ENCODE results near the gene HK1.
A peak's percentile ranks its signal among the peaks of the same experiment; 100 is the strongest.
"Not testable (repeated sequence)": the region's sequence is repeated elsewhere in the genome, so short reads cannot be mapped to it uniquely, and the experiment has no call there.

HK1 gene

DNA sequence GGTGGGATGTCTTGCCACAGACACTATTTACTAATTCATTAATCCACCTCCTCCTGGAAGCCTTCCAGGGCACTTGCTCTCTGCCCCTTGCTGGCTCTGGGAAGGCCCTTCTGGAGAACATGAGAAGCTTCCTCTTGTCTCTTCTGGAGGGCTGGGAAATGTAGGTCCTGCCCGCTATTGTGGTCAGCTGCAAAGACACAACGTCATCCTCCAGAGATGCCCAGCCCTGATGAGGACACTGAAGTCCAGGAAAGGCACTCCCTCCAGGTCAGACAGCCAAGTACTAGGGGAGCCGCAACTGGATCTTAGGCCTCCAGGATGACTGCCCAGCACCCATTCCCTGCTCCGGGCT, 148.1 kb downstream of the HK1 start:
- no peak for DNase-seq

DNA sequence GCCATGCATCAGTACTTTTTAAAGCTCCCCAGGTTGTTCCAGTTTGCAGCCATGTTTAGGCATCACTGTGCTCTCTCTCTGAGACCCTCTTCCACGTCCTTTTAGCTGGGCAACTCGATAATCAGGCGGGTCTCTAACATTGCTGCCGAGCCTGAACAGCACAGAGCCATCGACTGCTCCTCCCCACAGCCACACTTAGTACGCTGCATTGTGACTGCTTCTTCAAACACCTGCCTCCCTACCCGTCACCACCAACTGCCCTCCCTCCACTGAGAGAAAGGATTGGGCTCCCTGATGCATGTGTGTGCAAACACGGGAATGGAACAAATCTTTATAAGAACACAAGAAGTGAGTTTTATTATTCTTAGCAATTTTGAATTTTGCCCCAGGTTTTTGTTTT, 149.9 kb downstream of the HK1 start:
- DNase-seq: no peak

DNA sequence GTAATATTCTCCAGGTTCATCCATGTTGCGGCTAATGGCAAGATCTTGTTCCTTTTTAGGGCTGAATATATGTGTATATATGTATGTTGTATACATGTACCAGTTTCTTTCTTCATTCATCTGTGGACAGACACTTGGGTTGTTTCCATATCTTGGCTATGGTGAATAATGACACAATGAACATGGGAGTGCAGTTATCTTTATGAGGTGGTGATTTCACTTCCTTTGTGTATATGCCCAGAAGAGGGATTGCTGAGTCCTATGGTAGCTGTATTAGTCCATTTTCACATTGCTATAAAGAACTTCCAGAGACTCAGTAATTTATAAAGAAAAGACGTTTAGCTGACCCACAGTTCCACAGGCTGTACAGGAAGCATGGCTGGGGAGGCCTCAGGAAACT, 155.9 kb downstream of the HK1 start:
- no peak for DNase-seq

DNA sequence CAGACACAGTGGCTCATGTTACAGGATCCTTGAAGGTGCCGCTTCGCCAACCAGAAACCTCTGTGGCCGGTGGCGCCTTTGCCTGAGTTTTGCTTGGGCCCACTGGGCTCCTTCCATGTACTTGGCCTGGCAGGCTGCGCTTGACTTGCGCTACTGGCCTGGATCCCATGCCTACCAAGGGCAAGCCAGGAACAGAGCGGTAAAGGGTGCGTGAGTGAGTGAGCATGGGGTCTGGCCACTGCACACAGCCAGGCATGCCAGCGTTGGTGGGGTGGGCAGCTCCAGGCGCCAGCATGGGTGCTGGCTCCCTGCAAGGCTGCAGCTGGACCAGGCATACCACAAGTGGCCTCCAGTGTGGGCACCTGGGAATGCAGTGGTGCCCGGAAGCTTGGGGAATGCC, 156.6 kb downstream of the HK1 start:
- DNase-seq: no peak

DNA sequence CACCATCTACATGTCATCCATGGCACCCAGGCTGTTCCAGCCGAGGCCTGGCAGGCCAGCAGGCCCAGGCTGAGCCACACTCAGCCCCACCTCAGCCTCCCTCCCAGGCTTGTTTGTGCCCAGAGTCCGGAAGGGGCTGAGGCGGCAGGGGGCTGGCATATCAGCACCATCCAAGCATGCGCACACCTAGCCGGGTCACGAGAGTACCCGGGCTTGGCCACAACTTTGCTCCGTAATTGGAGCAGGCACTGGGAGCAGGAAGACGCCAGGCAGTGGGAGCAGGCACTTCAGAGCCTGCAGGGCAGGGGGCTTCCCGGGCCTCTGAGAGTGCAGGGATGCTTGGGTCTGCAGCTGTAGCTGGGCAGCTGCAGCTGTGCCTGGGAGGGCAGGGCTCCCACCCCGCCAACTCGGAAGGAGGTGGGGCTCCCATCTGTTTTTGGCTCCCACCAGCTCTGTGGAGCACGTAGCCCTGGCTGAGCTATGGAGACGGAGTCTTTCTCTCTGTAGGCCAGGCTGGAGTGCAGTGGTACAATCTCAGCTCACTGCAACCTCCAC, 157.7 kb downstream of the HK1 start:
- no peak for DNase-seq

DNA sequence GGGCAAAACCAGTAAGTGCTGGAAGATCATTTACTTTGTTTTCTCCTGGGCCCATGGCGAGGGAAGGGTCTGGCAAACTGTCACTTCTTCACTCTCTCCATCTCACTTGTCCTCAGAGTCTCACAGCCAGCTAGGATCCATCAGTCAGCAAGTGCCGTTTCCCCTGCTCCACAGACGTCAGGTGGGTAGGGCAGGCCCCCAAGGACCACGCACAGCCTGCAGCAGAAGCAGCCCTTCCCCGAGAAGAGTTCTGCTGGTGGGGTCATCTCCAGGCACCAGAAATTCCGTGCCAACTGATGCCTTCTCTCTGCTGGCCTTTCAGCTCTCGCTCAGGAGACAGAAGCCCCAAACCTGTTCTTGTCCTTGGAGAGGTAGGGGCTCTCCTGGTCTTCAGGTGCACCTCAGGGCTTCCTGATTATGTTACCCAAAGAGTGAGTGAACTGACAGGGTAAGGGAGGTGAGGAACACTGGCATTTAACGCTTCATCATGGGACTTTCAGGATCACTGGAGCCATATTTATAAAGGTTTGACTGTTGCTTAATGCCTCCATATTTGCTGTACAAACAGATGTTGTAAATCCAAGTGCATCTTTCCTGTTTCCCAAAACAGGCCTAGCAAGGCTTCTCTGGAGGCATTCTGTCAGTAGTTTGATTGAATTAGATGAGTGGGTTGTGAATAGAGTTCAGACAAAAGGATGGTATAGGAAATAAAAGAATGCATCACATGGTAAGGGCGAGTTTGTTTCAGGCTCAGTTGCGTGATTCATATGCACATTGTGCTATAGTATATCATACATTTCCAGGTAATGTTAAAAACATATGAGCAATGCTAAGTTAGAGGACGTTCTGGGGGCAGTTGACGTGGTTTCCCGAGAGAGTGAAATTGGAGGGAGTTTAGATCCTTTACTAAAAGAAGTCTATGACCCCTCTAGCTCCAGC, 159.3 kb downstream of the HK1 start:
- DNase-seq: no peak

DNA sequence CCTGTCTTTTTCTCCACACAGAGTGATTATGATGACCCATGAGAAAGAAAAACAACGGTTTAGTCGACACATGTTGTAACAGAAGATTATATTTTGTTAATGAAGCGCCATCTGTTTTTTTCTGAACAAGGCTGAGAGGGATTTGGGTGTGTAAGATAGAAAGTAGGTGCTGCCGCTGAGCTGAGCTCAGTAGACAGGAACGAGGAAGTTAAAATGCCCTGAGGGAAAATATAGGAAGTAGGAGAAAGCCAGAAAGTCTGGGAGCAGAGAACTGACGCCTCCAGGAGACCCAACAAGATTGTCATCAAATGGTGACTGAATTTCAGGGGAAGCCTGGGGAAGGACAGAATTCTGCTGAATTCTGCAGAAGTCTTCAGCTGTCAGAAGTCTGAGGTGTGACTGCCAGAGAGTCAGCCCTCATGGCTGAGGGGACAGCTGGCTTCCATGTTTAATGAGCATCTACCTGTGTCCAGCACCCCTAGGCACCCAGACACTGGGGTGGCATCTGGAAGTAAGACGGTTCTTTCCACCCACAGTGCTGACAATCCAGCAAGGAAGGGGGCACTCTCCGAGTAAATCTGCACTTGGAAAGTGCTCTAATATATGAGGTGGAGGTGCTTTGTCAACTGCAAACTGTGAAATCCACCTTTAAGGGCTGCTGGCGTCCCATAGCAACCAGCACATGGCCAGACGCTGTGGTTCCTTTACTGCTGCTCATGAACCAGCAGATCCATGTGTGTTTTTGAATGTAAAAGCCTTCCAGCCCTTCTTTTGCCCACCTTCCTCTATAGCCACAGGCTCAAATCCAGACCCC, 160.4 kb downstream of the HK1 start:
- DNase-seq: peak; percentile 64

DNA sequence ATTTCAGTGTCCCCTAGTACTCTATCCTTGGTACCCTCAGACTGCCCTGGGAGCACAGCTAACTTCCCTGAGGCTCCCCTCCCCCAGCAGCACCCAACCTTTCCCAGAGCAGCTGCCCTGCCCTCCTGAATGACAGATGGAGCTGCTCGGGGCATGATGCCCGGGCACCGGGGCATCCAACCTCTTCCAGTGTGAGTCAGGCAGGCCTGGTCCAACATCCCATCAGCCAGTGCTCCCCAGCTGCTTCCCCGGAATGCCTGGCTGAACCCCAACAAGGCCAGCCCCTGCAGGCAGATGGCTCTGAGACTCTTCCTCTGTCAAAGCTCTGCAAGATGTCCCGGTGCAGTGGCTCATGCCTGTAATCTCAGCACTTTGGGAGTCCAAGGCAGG, 161.0 kb downstream of the HK1 start:
- DNase-seq: peak; percentile 88

DNA sequence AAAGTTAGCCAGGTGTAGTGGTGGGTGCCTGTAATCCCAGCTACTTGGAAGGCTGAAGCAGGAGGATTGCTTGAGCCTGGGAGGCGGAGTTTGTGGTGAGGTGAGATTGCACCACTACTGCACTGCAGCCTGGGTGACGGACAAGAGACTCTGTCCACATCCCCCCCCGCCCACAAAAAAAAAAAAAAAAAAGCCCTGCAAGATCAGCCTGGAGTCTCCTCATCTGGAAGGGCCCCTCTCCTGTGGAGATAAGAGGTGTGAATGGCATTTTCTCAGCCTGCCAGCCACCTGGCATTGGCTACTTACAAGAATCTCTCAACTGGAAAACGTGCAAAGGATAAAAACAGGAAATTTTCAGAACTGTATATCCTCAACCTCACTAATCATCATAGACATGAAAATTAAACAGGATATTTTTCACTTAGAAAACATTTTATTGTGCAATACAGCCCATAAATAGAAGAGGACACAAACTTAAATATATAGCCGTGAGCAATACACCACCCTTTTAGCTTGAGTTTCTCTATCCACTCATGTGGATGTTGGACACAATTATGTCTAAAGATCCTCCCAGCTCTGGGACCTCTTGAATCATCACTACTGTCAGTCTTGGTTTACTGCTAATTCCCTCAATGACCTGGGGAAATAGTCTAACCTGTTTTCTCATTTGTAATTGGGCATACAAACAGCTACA, 161.7 kb downstream of the HK1 start:
- peak; percentile 90 for DNase-seq

DNA sequence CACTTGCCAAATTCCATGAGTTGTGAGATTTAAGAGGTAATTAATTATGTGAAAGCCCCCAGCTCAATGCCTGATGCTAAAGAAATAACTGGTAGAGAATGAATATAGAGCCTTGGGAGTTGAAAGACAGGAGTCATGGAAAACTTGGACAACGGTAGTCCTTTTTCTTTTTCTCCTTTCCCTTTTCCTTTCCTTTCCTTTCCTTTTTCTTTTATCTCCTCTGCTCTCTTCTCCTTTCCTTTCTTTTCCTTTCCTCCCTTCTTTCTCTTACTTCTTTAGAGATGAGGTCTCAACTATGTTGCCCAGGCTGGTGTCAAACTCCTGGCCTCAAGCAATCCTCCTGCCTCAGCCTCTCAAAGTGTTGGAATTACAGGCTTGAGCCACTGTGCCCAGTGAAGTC, 165.1 kb downstream of the HK1 start:
- no peak for DNase-seq

DNA sequence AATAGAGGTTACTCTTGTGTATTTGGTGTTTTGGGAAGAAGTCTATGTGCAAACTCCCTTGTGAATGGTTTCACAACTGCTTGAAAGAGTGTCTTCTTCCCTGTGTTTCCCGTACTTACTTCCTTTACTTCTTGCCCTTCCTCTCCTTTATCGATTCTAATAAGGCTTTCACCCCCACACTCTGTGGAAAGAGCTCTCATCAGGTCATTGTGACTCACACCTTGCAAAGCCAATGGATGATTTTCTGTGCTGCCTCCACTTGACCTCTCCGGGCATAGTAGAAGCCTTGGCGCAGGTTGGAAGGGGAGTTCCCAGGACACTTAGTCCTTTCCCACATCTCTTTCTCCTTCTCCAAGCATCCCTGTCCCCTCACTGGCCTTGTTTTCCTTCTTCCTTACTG, 166.7 kb downstream of the HK1 start:
- DNase-seq: peak; percentile 59

DNA sequence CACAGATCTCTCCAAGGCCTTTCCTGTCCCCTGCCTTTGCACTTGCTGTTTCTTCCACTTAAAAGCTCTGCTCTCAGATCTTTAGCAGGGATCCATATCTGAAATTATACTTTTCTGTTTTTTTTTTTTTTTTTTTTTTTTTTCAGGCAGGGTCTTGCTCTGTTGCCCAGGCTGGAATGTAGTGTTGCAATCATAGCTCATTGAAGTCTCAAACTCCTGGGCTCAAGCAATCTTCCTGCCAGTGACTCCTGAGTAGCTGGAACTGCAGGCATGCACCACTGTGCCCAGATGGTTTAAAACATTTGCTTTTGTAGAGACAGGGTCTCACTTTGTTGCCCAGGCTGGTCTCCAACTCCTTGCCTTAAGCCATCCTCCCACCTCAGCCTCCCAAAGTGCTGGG, 167.9 kb downstream of the HK1 start:
- peak; percentile 27 for DNase-seq

DNA sequence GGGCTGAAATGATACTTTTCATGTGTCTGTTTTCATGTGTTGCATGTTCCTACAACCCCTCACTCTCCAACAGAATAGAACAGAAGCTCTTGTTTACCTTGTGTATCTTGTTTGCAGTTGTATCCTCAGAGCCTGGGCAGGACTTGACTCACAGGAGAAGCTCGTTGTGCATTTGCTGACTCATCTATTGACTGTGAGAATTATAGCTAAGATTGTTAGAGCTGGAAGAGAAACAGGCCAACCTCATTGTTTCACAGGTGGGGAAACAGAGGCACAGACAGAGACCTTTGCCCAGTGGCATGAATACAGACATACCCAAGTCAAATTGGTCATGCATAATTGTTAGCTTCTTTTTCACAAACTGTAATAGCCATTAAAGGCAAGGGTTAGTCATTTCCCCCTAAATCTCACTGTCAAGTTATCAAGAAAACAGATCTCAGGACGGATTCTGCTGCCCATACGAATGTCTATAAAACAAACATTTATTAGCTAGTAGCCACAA, 168.4 kb downstream of the HK1 start:
- DNase-seq: peak; percentile 90

DNA sequence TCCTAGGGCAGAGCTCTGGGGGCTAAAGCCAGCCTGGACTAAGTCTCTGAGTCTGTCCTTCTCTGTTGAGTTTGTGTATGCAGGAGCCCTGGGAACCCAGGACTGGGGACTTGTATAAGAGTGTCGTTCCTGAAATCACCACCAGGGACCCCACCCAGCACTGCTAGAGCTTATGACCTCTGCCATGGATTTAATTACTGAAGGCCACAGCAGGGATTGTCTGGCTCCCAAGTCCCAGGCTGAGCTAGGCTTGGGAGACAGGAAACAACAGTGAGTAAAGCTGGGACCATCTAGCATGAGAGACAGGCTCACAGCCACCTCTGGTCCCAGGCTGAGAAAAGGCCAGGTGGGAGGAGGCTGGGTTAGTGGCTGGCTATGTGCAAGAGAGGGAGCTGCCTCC, 171.5 kb downstream of the HK1 start:
- peak; percentile 74 for DNase-seq

DNA sequence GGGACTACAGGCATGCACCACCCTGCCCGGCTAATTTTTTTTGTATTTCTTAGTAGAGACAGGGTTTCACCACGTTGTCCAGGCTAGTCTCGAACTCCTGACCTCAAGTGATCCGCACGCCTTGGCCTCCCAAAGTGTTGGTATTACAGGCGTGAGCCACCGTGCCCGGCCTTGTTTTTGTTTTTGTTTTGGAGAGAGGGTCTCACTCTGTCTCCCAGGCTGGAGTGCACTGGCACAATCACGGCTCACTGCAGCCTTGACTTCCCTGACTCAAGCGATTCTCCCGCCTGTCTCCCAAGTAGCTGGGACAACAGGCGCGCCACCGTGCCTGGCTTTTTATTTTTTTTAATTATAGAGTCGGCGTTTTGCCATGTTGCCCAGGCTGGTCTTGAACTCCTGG, 172.1 kb downstream of the HK1 start:
- not testable (repeated sequence) for DNase-seq

DNA sequence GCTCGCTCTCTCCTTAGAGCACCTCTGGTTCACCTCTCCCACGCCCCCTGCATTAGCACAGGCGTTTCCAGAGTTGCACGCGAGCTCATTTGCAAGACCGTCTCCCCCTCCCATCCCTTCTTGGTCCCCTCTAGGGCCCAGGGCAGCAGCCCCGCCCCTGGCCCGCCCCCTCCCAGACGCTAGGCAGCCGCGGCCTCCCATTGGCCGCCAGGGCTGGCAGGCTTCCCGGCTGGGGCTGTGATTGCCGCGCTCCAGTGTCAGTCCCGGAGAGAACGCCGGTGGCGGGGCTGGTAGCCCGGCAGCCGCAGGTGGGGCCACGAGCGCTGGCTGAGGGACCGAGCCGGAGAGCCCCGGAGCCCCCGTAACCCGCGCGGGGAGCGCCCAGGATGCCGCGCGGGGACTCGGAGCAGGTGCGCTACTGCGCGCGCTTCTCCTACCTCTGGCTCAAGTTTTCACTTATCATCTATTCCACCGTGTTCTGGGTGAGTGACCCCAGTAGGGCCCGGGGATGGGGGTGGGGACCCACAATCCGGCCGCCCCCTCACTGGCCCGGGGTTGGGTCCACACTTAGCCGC, 173.0 kb downstream of the HK1 start, which contains the start of gene TSPAN15:
TSPAN15 (plus strand) TSS at position 257 of the 575 bp plus-strand sequence; CDS start at position 387, 130 bp downstream.
- DNase-seq: peak; percentile 66
